ENCODE results near the gene TSHZ2.

The TSHZ2 gene

DNA sequence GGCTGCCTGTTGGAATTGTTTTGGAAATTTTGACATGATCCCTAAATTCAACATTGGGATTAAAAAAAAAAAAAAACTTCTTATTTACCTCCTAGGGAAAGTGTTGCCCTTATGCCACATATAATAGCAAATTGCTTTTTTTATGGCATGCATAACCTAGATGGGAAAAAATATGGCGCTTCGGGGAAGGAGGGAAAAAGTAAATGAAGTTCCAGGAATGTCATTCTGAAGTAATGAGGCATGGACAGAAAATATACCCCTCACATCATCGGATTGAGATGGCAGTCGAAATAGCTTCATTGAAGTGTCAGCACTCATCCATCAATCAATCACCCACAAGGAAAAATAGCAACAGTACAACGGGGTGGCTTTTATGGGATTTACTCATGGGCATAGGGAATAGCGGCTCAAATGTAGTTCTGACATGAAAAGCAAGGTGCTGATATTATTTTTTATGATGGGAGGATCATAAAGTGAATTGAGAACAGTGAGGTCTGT is 516.7 kb downstream of the TSHZ2 start:
- no peak for DNase-seq (ENCODE audit: low read depth, low spot score)
- Histone ChIP-seq H3K36me3 (ENCODE audit: insufficient read depth, insufficient read length, low read length) (peaks cover 9% of the 10 kb centered on the region), H3K4me1 (ENCODE audit: insufficient read depth, insufficient read length) (no peaks in the 10 kb centered on the region), H3K27me3 (ENCODE audit: insufficient read depth, insufficient read length) (no peaks in the 10 kb centered on the region), H3K9me3 (ENCODE audit: insufficient read depth, low read length) (no peaks in the 10 kb centered on the region), H3K9ac (ENCODE audit: insufficient read length, low read depth) (no peak overlapping the region), H3K4me3 (ENCODE audit: insufficient read length, low read depth) (no peak overlapping the region)
- TF ChIP-seq YY1 (IDR thresholded peaks at IDR 0.05; ENCODE audit: insufficient read depth, insufficient read length), result no peak
- no peak for TF ChIP-seq SUZ12 (IDR thresholded peaks at IDR 0.05; ENCODE audit: extremely low read depth, insufficient read depth, insufficient read length)
- TF ChIP-seq ZNF274 (IDR thresholded peaks at IDR 0.05; ENCODE audit: low read depth, low read length), result no peak

DNA sequence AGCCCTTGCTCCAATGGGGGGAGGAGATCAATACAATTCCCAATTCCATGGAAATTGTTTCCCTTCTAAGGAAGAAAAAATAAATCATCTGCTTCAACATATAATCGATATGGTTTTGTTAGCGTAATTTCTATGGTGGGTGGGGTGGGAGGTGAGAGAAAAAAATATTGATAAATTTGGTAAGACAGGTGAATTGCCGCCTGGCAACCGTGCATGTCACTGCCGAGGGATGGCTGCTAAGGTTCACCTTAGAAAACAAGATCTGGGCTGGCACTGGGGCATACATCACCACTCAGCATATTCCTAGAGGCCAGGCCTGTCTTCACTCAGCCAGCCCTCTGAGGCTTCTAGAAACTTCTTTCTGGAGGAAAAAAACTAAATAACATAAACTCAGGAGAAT is 517.4 kb downstream of the TSHZ2 start:
- no peak for DNase-seq (ENCODE audit: low read depth, low spot score)
- Histone ChIP-seq H3K4me3 (ENCODE audit: insufficient read length, low read depth) (no peak overlapping the region), H3K9ac (ENCODE audit: insufficient read length, low read depth) (no peak overlapping the region), H3K4me1 (ENCODE audit: insufficient read depth, insufficient read length) (no peaks in the 10 kb centered on the region), H3K9me3 (ENCODE audit: insufficient read depth, low read length) (no peaks in the 10 kb centered on the region), H3K27me3 (ENCODE audit: insufficient read depth, insufficient read length) (no peaks in the 10 kb centered on the region), H3K36me3 (ENCODE audit: insufficient read depth, insufficient read length, low read length) (peaks cover 9% of the 10 kb centered on the region)
- TF ChIP-seq ZNF274 (IDR thresholded peaks at IDR 0.05; ENCODE audit: low read depth, low read length) (no peak), YY1 (IDR thresholded peaks at IDR 0.05; ENCODE audit: insufficient read depth, insufficient read length) (no peak), SUZ12 (IDR thresholded peaks at IDR 0.05; ENCODE audit: extremely low read depth, insufficient read depth, insufficient read length) (no peak)

DNA sequence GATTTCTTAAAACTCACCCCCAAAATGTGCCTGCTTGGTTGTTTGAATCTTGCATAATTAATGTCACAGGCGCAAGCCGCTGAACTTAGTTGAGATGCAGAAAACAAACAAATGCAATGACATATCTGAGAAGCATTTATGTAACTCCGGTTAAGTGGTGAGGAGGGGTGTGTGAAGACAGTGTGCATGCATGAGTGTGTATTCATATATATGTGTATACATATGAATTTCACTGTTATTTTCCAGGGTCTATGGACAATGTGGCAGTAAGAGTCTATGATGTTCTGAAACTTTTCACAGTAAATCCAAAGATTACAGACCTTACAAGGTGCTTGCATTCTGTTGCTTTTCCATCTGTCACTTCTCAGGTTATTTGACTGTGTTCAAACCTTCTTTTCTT is 518.5 kb downstream of the TSHZ2 start:
- TF ChIP-seq SUZ12 (IDR thresholded peaks at IDR 0.05; ENCODE audit: extremely low read depth, insufficient read depth, insufficient read length) (no peak), YY1 (IDR thresholded peaks at IDR 0.05; ENCODE audit: insufficient read depth, insufficient read length) (no peak), ZNF274 (IDR thresholded peaks at IDR 0.05; ENCODE audit: low read depth, low read length) (no peak)
- Histone ChIP-seq H3K27me3 (ENCODE audit: insufficient read depth, insufficient read length) (no peaks in the 10 kb centered on the region), H3K9ac (ENCODE audit: insufficient read length, low read depth) (no peak overlapping the region), H3K36me3 (ENCODE audit: insufficient read depth, insufficient read length, low read length) (peaks cover 14% of the 10 kb centered on the region), H3K9me3 (ENCODE audit: insufficient read depth, low read length) (no peaks in the 10 kb centered on the region), H3K4me1 (ENCODE audit: insufficient read depth, insufficient read length) (no peaks in the 10 kb centered on the region), H3K4me3 (ENCODE audit: insufficient read length, low read depth) (no peak overlapping the region)
- no peak for DNase-seq (ENCODE audit: low read depth, low spot score)

- TF ChIP-seq ZNF274 (IDR thresholded peaks at IDR 0.05; ENCODE audit: low read depth, low read length) (no peak), YY1 (IDR thresholded peaks at IDR 0.05; ENCODE audit: insufficient read depth, insufficient read length) (no peak), SUZ12 (IDR thresholded peaks at IDR 0.05; ENCODE audit: extremely low read depth, insufficient read depth, insufficient read length) (no peak)
- Histone ChIP-seq H3K9ac (ENCODE audit: insufficient read length, low read depth) (no peak overlapping the region), H3K27me3 (ENCODE audit: insufficient read depth, insufficient read length) (no peaks in the 10 kb centered on the region), H3K4me3 (ENCODE audit: insufficient read length, low read depth) (no peak overlapping the region), H3K9me3 (ENCODE audit: insufficient read depth, low read length) (no peaks in the 10 kb centered on the region), H3K36me3 (ENCODE audit: insufficient read depth, insufficient read length, low read length) (peaks cover 20% of the 10 kb centered on the region), H3K4me1 (ENCODE audit: insufficient read depth, insufficient read length) (no peaks in the 10 kb centered on the region)
- no peak for DNase-seq (ENCODE audit: low read depth, low spot score)
These were observed 519.3 kb downstream of the TSHZ2 start for GRCh38 chr20:53491462-53491861.

- no peaks in the 10 kb centered on the region for H3K9me3 ChIP-seq (ENCODE audit: insufficient read depth, low read length)
- TF ChIP-seq ZNF274 (IDR thresholded peaks at IDR 0.05; ENCODE audit: low read depth, low read length) (no peak), YY1 (IDR thresholded peaks at IDR 0.05; ENCODE audit: insufficient read depth, insufficient read length) (no peak)
- no peak for DNase-seq (ENCODE audit: low read depth, low spot score)
- no peaks in the 10 kb centered on the region for H3K27me3 ChIP-seq (ENCODE audit: insufficient read depth, insufficient read length)
- no peak overlapping the region for H3K9ac ChIP-seq (ENCODE audit: insufficient read length, low read depth)
- no peak overlapping the region for H3K4me3 ChIP-seq (ENCODE audit: insufficient read length, low read depth)
- peaks cover 25% of the 10 kb centered on the region for H3K36me3 ChIP-seq (ENCODE audit: insufficient read depth, insufficient read length, low read length)
- H3K4me1 ChIP-seq (ENCODE audit: insufficient read depth, insufficient read length), result no peaks in the 10 kb centered on the region
These were observed 520.1 kb downstream of the TSHZ2 start for GRCh38 chr20:53492212-53492611.

DNA sequence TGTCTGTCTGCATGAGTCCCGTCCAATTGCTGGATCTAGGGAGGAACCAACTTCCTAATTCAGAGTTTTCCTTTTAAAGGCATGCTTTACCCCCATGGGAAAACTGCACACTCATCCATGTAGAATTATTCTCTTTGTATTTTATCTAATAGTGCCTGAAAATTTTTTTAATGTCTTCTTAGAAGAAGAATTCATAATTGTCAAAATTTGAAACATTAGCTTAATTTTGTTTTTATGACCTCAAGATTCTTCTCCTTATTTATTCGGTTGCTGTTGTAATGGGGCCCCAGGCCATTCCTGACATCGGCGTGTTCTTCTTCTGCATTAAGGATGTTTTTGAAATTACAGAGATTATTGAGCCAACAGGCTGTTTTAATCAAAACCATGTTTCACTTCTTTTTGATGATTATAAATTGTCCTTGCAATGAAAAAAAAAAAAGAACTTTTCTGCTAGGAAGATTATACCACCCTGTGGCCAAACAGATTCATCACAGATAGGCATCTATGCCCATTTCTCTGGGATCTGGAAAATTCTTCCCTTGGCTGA is 521.2 kb downstream of the TSHZ2 start:
- Histone ChIP-seq H3K27me3 (ENCODE audit: insufficient read depth, insufficient read length) (no peaks in the 10 kb centered on the region), H3K9ac (ENCODE audit: insufficient read length, low read depth) (no peak overlapping the region), H3K4me3 (ENCODE audit: insufficient read length, low read depth) (no peak overlapping the region), H3K36me3 (ENCODE audit: insufficient read depth, insufficient read length, low read length) (peaks cover 28% of the 10 kb centered on the region), H3K4me1 (ENCODE audit: insufficient read depth, insufficient read length) (no peaks in the 10 kb centered on the region), H3K9me3 (ENCODE audit: insufficient read depth, low read length) (no peaks in the 10 kb centered on the region)
- no peak for TF ChIP-seq ZNF274 (IDR thresholded peaks at IDR 0.05; ENCODE audit: low read depth, low read length)
- no peak for DNase-seq (ENCODE audit: low read depth, low spot score)

DNA sequence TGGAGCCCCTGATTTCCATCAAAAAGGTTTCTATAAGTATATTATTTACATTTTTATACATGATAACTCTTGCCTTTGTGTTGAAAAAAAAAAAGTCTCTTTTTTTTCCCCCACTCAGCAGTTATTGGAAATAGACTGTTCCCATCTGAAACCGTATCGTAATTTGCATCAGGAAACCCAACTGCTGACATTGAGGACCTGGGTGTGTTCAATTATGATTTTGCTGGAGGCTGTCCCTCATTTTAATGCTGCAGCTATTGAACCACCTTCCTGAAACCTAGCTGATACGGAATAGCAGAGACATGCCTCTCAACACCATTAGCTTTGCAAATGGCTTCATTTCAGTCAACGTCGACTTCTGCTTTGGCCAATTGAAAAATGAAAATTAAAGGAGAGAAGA is 522.6 kb downstream of the TSHZ2 start:
- no peaks in the 10 kb centered on the region for H3K4me1 ChIP-seq (ENCODE audit: insufficient read depth, insufficient read length)
- no peak overlapping the region for H3K9ac ChIP-seq (ENCODE audit: insufficient read length, low read depth)
- H3K4me3 ChIP-seq (ENCODE audit: insufficient read length, low read depth), result no peak overlapping the region
- peaks cover 22% of the 10 kb centered on the region for H3K36me3 ChIP-seq (ENCODE audit: insufficient read depth, insufficient read length, low read length)
- H3K9me3 ChIP-seq (ENCODE audit: insufficient read depth, low read length), result no peaks in the 10 kb centered on the region
- TF ChIP-seq YY1 (IDR thresholded peaks at IDR 0.05; ENCODE audit: insufficient read depth, insufficient read length), result no peak
- TF ChIP-seq SUZ12 (IDR thresholded peaks at IDR 0.05; ENCODE audit: extremely low read depth, insufficient read depth, insufficient read length), result no peak
- TF ChIP-seq ZNF274 (IDR thresholded peaks at IDR 0.05; ENCODE audit: low read depth, low read length), result no peak
- H3K27me3 ChIP-seq (ENCODE audit: insufficient read depth, insufficient read length), result no peaks in the 10 kb centered on the region
- DNase-seq (ENCODE audit: low read depth, low spot score), result no peak

Measured in NT2/D1 (cell line).